Ramos (cell line): ENCODE data around the gene MBD5.

Experiments used
- in situ Hi-C: fragments of 300-500 bp; cut with MboI; formaldehyde crosslinking; loops from one replicate; pipeline ENCODE4 v1.14.3; 2022; ENCODE audit warnings: low sequenced_read_pairs; ENCODE audit not compliant: unreplicated experiment

Gene MBD5

GRCh38 chr2:148273158-148273691 is 252.3 kb downstream of the MBD5 start:
- in situ Hi-C loops, result no loop called here

GRCh38 chr2:148279216-148279615 is 258.3 kb downstream of the MBD5 start:
- in situ Hi-C loops, result no loop called here

- in situ Hi-C loops, result no loop called here
Observed at GRCh38 chr2:148282201-148282600, 261.3 kb downstream of the MBD5 start.

- in situ Hi-C loops, result no loop called here
Observed at GRCh38 chr2:148292431-148292830, 271.5 kb downstream of the MBD5 start.

GRCh38 chr2:148298196-148298595 is 277.3 kb downstream of the MBD5 start:
- in situ Hi-C loops, result no loop called here

GRCh38 chr2:148299616-148300015 is 278.7 kb downstream of the MBD5 start:
- in situ Hi-C loops, result no loop called here

GRCh38 chr2:148300544-148300943 is 279.7 kb downstream of the MBD5 start:
- in situ Hi-C loops, result no loop called here

- in situ Hi-C loops, result no loop called here
Observed at GRCh38 chr2:148301362-148301761, 280.5 kb downstream of the MBD5 start.

GRCh38 chr2:148302526-148302925 is 281.6 kb downstream of the MBD5 start:
- in situ Hi-C loops, result no loop called here

- in situ Hi-C loops, result no loop called here
Observed at GRCh38 chr2:148303161-148303560, 282.3 kb downstream of the MBD5 start.

- in situ Hi-C loops, result no loop called here
Observed at GRCh38 chr2:148305476-148305875, 284.6 kb downstream of the MBD5 start.

- in situ Hi-C loops, result no loop called here
Observed at GRCh38 chr2:148306027-148306426, 285.1 kb downstream of the MBD5 start.

- in situ Hi-C loops, result no loop called here
Observed at GRCh38 chr2:148317598-148317997, 296.7 kb downstream of the MBD5 start.

- in situ Hi-C loops, result no loop called here
Observed at GRCh38 chr2:148338541-148338940, 317.6 kb downstream of the MBD5 start.

- in situ Hi-C loops, result no loop called here
Observed at GRCh38 chr2:148342086-148342485, 321.2 kb downstream of the MBD5 start.

- in situ Hi-C loops, result no loop called here
Observed at GRCh38 chr2:148350199-148350598, 329.3 kb downstream of the MBD5 start.

GRCh38 chr2:148351437-148352143 is 330.7 kb downstream of the MBD5 start:
- in situ Hi-C loops, result no loop called here

- in situ Hi-C loops, result no loop called here
Observed at GRCh38 chr2:148358375-148358774, 337.5 kb downstream of the MBD5 start.

- in situ Hi-C loops, result no loop called here
Observed at GRCh38 chr2:148360662-148361061, 339.8 kb downstream of the MBD5 start.

GRCh38 chr2:148362144-148362796 is 341.4 kb downstream of the MBD5 start:
- in situ Hi-C loops, result no loop called here

- in situ Hi-C loops, result no loop called here
Observed at GRCh38 chr2:148375214-148375613, 354.3 kb downstream of the MBD5 start.

GRCh38 chr2:148391324-148391723 is 370.4 kb downstream of the MBD5 start:
- in situ Hi-C loops, result no loop called here
